Suprapubic skin (tissue), 4 donors: Measurements from ENCODE around the gene KIF13A. TPM values are rescaled to one million over a fixed set of nuclear protein-coding genes. Genes with fewer than 3 reads are reported as not detected.
"Not testable (repeated sequence)": the region's sequence is repeated elsewhere in the genome, so short reads cannot be mapped to it uniquely, and the experiment has no call there.

Source experiments
- DNase-seq, 2 donors: peaks; one replicate each; pipeline ENCODE4 v3.0.0-alpha.2; 2019; ENCODE audit warnings: low spot score in 2 of 2
- H3K27ac ChIP-seq: fragments of 200-600 bp; sonication (generic); one replicate; pipeline ENCODE4 v1.5.1; 2019
- H3K27me3 ChIP-seq: fragments of 200-600 bp; sonication (generic); one replicate; pipeline ENCODE4 v1.5.1; 2019
- H3K36me3 ChIP-seq: fragments of 200-600 bp; sonication (generic); one replicate; pipeline ENCODE4 v1.5.1; 2019
- H3K4me1 ChIP-seq: fragments of 200-600 bp; sonication (generic); one replicate; pipeline ENCODE4 v1.5.1; 2019
- H3K4me3 ChIP-seq: fragments of 200-600 bp; sonication (generic); one replicate; pipeline ENCODE4 v1.5.1; 2019; ENCODE audit warnings: mild to moderate bottlenecking
- H3K9me3 ChIP-seq: fragments of 200-600 bp; sonication (generic); one replicate; pipeline ENCODE4 v1.5.1; 2019
- EP300 ChIP-seq: sonication (generic); formaldehyde crosslinking; IDR thresholded peaks from one replicate; pipeline ENCODE4 v1.6.1; 2017; ENCODE audit warnings: antibody characterized with exemption
- POLR2A ChIP-seq, 2 donors: fragments of 450-650 bp; IDR thresholded peaks; one replicate each; pipeline ENCODE4 v1.6.1; 2017; ENCODE audit warnings: antibody characterized with exemption in 2 of 2, mild to moderate bottlenecking in 2 of 2, moderate library complexity in 2 of 2
- POLR2AphosphoS5 ChIP-seq, 3 donors: sonication (generic); formaldehyde crosslinking; IDR thresholded peaks; one replicate each; pipeline ENCODE4 v1.6.1; 2017; ENCODE audit warnings: antibody characterized with exemption in 3 of 3
- WGBS: methylation state at CpG from one replicate; pipeline ENCODE4 v1.1.5; 2018; 5-methylcytosine and 5-hydroxymethylcytosine counted together
- total RNA-seq, 4 donors: library from RNA; depleted of rRNA; stranded (reverse); fragments of >200 nt; gene quantifications; one replicate each; pipeline ENCODE4 v1.1.0, GENCODE V29; 2016
- TF ChIP-seq, protein P1 (sequence below), 2 donors: fragments of 200-600 bp in 1 of 2; fragments of 450-650 bp in 1 of 2; sonication (generic) in 1 of 2; IDR thresholded peaks; one replicate each; pipeline ENCODE4 v1.5.1; 2016 to 2019; ENCODE audit warnings: antibody characterized with exemption in 2 of 2, mild to moderate bottlenecking in 1 of 2, moderate library complexity in 1 of 2

KIF13A gene
- total RNA-seq, 4 donors from 2014 or later, result 73.0 to 91.9 (median 78.9) TPM

GRCh38 chr6:18021166-18021850 lies 33.9 kb upstream of the KIF13A start:
- 73% methylated on average over 12 of the region's 18 CpGs for WGBS
- H3K36me3 ChIP-seq, result no peaks in the 10 kb centered on the region
- peaks cover 13% of the 10 kb centered on the region for H3K4me1 ChIP-seq
- H3K9me3 ChIP-seq, result no peaks in the 10 kb centered on the region
- H3K27ac ChIP-seq, result no peak overlapping the region
- no peak overlapping the region for H3K4me3 ChIP-seq
- no peak for DNase-seq
- TF ChIP-seq POLR2AphosphoS5 (IDR thresholded peaks at IDR 0.05) (no peak), POLR2A (IDR thresholded peaks at IDR 0.05) (no peak), EP300 (no peak)
- TF ChIP-seq, protein P1, sequence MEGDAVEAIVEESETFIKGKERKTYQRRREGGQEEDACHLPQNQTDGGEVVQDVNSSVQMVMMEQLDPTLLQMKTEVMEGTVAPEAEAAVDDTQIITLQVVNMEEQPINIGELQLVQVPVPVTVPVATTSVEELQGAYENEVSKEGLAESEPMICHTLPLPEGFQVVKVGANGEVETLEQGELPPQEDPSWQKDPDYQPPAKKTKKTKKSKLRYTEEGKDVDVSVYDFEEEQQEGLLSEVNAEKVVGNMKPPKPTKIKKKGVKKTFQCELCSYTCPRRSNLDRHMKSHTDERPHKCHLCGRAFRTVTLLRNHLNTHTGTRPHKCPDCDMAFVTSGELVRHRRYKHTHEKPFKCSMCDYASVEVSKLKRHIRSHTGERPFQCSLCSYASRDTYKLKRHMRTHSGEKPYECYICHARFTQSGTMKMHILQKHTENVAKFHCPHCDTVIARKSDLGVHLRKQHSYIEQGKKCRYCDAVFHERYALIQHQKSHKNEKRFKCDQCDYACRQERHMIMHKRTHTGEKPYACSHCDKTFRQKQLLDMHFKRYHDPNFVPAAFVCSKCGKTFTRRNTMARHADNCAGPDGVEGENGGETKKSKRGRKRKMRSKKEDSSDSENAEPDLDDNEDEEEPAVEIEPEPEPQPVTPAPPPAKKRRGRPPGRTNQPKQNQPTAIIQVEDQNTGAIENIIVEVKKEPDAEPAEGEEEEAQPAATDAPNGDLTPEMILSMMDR (IDR thresholded peaks at IDR 0.05), result no peak
- H3K27me3 ChIP-seq, result no peaks in the 10 kb centered on the region

DNA sequence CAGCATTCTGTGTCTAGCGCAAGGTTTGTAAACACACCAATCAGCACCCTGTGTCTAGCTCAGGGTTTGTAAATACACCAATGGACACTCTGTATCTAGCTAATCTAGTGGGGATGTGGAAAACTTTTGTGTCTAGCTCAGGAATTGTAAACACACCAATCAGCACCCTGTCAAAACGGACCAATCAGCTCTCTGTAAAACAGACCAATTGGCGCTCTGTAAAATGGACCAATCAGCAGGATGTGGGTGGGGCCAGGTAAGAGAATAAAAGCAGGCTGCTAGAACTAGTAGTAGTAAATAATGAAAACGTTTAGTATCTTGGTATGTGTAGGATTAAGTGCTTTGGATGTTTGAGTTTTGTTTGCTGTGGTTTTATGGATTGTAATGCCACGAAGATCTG lies 33.1 kb upstream of the KIF13A start:
- H3K27me3 ChIP-seq, H3K36me3 ChIP-seq, H3K9me3 ChIP-seq, H3K4me3 ChIP-seq, DNase-seq, H3K27ac ChIP-seq: not testable (repeated sequence)
- WGBS, result 86% methylated on average over 5 of the region's 5 CpGs
- H3K4me1 ChIP-seq, result peaks cover 13% of the 10 kb centered on the region

DNA sequence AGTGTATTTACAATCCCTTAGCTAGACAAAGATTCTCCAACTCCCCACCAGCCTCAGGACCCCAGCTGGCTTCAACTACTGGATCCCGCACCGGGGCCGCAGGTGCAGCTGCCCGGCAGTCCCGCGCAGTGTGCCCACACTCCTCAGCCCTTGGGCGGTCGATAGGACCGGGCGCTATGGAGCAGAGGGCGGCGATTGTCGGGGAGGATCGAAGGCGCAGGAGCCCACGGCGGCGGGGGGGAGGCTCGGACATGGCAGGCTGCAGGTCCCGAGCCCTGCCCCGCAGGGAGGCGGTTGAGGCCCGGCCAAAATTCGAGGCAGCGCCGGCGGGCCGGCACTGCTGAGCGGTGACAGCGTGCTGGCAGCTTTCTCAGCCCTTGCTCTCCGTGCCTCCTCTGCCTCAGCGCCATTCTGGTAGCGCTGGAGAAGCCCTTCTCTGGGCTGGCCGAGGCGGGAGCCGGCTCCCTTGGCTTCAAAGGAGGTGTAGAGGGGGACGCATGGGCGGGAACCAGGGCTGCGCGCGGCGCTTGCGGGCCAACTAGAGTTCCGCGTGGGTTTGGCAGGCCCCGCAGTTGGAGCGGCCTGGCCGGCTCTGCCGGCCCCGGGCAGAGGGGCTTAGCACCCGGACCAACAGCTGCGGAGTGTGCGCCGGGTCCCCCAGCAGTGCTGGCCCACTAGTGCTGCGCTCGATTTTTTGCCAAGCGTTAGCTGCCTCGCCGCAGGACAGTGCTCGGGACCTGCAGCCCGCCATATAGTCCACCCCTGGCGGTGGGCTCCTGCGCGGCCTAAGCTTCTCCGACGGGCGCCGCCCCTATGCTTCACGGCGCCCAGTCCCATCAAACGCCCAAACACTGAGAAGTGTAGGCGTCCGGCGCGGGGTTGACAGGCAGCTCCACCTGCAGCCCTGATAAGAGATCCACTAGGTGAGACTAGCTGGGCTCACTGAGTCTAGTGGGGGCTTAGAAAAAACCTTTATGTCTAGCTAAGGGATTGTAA lies 32.4 kb upstream of the KIF13A start:
- Histone ChIP-seq H3K4me1 (peaks cover 13% of the 10 kb centered on the region), H3K27ac (no peak overlapping the region), H3K36me3 (no peaks in the 10 kb centered on the region), H3K4me3 (no peak overlapping the region), H3K9me3 (no peaks in the 10 kb centered on the region), H3K27me3 (no peaks in the 10 kb centered on the region)
- TF ChIP-seq, protein P1 (IDR thresholded peaks at IDR 0.05), result no peak
- no peak for TF ChIP-seq POLR2A (IDR thresholded peaks at IDR 0.05)
- no peak for TF ChIP-seq EP300
- no peak for TF ChIP-seq POLR2AphosphoS5 (IDR thresholded peaks at IDR 0.05)
- no peak for DNase-seq
- 84% methylated on average over 23 of the region's 75 CpGs for WGBS

DNA sequence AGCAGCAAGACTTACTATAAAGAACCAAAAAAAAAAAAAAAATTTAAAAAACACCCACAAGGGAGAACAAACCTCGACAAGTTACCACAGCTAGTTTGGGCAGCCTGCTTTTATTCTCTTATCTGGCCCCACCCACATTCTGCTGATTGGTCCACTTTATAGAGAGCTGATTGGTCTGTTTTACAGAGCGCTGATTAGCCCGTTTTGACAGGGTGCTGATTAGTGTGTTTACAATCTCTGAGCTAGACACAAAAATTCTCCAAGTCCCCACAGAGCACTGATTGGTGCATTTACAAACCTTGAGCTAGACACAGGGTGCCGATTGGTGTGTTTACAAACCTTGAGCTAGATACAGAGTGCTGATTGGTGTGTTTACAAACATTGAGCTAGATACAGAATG lies 31.7 kb upstream of the KIF13A start:
- peaks cover 13% of the 10 kb centered on the region for H3K4me1 ChIP-seq
- not testable (repeated sequence) for H3K9me3 ChIP-seq, H3K27ac ChIP-seq, H3K36me3 ChIP-seq, H3K4me3 ChIP-seq, H3K27me3 ChIP-seq, DNase-seq
- 60% methylated on average over 4 of the region's 4 CpGs for WGBS

- Histone ChIP-seq H3K36me3 (no peaks in the 10 kb centered on the region), H3K4me1 (no peaks in the 10 kb centered on the region), H3K4me3 (no peak overlapping the region), H3K27ac (no peak overlapping the region), H3K27me3 (no peaks in the 10 kb centered on the region), H3K9me3 (no peaks in the 10 kb centered on the region)
- DNase-seq, result no peak
- TF ChIP-seq, protein P1 (IDR thresholded peaks at IDR 0.05), result no peak
- TF ChIP-seq POLR2AphosphoS5 (IDR thresholded peaks at IDR 0.05), result no peak
- no peak for TF ChIP-seq POLR2A (IDR thresholded peaks at IDR 0.05)
- TF ChIP-seq EP300, result no peak
- 51% methylated on average over 5 of the region's 5 CpGs for WGBS
Measured at GRCh38 chr6:18016698-18017097, 29.3 kb upstream of the KIF13A start.

DNA sequence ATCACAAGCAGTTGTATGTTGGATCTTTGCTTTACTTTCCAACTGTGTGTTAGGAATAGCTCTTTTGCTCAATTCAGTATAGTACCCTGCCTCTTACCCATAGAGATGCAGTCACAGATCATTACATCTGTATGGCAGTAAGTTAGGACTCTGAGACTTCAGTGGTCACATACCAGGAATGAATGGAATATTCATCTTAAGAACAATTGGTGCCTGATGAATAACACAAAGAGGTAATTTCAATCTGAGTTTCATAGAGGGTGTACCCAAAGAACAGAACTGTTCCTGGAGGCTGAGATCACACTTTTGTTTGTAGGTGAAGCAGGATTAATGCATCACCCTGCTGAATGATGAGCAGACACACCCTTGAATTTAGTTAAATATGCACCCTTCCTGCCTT lies 28.7 kb upstream of the KIF13A start:
- Histone ChIP-seq H3K4me3 (no peak overlapping the region), H3K27ac (no peak overlapping the region), H3K9me3 (no peaks in the 10 kb centered on the region), H3K4me1 (no peaks in the 10 kb centered on the region), H3K27me3 (no peaks in the 10 kb centered on the region), H3K36me3 (no peaks in the 10 kb centered on the region)
- no peak for DNase-seq
- TF ChIP-seq POLR2A (IDR thresholded peaks at IDR 0.05) (no peak), POLR2AphosphoS5 (IDR thresholded peaks at IDR 0.05) (no peak), EP300 (no peak)
- TF ChIP-seq, protein P1 (IDR thresholded peaks at IDR 0.05), result no peak
